Left lung (tissue), 10 donors: Measurements from ENCODE around the gene MUC4. TPM values are rescaled to one million over a fixed set of nuclear protein-coding genes. Genes with fewer than 3 reads are reported as not detected.

Experiments used
- ATAC-seq: fragments of 200-7000 bp; cut with Tn5 transposase; one replicate; pipeline ENCODE4 v1.9.1; 2020; ENCODE audit warnings: moderate library complexity
- DNase-seq, 4 donors: peaks; one replicate each; pipeline ENCODE4 v3.0.0-alpha.2; 2013 to 2020
- H3K27ac ChIP-seq, 2 donors: fragments of 200-600 bp; sonication (generic) in 1 of 2; one replicate each; pipeline versions ENCODE4 v1.5.0 to v1.8.0; 2020 to 2021
- H3K27me3 ChIP-seq, 2 donors: fragments of 200-600 bp; sonication (generic) in 1 of 2; one replicate each; pipeline versions ENCODE4 v1.5.0 to v1.8.0; 2020 to 2021
- H3K36me3 ChIP-seq, 2 donors: fragments of 200-600 bp; sonication (generic) in 1 of 2; one replicate each; pipeline versions ENCODE4 v1.5.0 to v1.8.0; 2020 to 2021
- H3K4me1 ChIP-seq, 2 donors: fragments of 200-600 bp; one replicate each; pipeline ENCODE4 v1.8.0; 2021
- H3K4me3 ChIP-seq, 2 donors: fragments of 200-600 bp; sonication (generic) in 1 of 2; one replicate each; pipeline versions ENCODE4 v1.5.0 to v1.8.0; 2020 to 2021; ENCODE audit warnings: mild to moderate bottlenecking in 1 of 2
- H3K9me3 ChIP-seq, 2 donors: fragments of 200-600 bp; sonication (generic) in 1 of 2; one replicate each; pipeline versions ENCODE4 v1.5.0 to v1.8.0; 2020 to 2021
- intact Hi-C, 2 donors: fragments of 100-400 bp; cut with DNase I; formaldehyde crosslinking; loops; one replicate each; pipeline versions ENCODE4 v1.11.2 to v1.14.2; 2022
- polyA plus RNA-seq, 6 donors: library from polyadenylated mRNA; unstranded; fragments of 120-200 nt; gene quantifications; one replicate each; pipeline ENCODE4 v1.2.1, GENCODE V29; 2013; ENCODE audit not compliant: insufficient read length in 6 of 6
- total RNA-seq, 2 donors: library from RNA; stranded (reverse); fragmentation: NEBNext Ultra II Directional; extraction: Animal tissue kit (Norgen Biotek cat#: 25700); gene quantifications; one replicate each; pipeline ENCODE4 v1.2.1, GENCODE V29; 2021
- TF ChIP-seq, protein P1 (sequence below), 2 donors: fragments of 200-600 bp; sonication (generic) in 1 of 2; IDR thresholded peaks; one replicate each; pipeline versions ENCODE4 v1.5.0 to v1.8.0; 2021; ENCODE audit warnings: antibody characterized with exemption in 2 of 2
- donor health status: DM: no; HTN: yes; CAD: no.
- donor health status: DM: no; HTN: no; CAD: no.

MUC4 gene
- total and polyA plus RNA-seq, 8 donors = 0.35 to 12.8 (median 1.5) TPM

DNA sequence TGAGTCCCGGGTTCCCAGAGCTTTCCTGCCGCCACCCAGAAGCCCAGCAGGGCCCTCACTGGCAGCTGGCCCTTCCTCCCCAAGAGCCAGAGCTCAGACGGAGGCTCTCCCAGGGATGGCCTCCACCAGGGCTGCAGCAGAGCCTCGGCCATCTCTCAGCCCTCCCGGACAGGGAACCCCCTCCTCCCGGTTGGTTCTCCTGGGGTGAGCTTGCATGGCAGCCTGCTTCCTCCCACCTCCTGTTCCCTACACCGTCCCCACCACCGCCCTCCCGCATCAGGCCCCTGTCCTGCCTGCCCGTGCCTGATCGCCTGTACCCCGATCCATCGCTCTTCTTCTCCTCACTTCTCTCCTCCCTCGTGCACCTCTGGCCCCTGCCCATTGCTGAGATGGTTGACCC lies 24.1 kb upstream of the MUC4 start:
- intact Hi-C loops = no loop called here
- Histone ChIP-seq H3K27me3 (peaks cover 0 to 9% of the 10 kb centered on the region in 2 donors), H3K27ac (no peak overlapping the region), H3K9me3 (no peaks in the 10 kb centered on the region), H3K36me3 (no peaks in the 10 kb centered on the region), H3K4me3 (no peak overlapping the region), H3K4me1 (no peaks in the 10 kb centered on the region)
- TF ChIP-seq, protein P1, sequence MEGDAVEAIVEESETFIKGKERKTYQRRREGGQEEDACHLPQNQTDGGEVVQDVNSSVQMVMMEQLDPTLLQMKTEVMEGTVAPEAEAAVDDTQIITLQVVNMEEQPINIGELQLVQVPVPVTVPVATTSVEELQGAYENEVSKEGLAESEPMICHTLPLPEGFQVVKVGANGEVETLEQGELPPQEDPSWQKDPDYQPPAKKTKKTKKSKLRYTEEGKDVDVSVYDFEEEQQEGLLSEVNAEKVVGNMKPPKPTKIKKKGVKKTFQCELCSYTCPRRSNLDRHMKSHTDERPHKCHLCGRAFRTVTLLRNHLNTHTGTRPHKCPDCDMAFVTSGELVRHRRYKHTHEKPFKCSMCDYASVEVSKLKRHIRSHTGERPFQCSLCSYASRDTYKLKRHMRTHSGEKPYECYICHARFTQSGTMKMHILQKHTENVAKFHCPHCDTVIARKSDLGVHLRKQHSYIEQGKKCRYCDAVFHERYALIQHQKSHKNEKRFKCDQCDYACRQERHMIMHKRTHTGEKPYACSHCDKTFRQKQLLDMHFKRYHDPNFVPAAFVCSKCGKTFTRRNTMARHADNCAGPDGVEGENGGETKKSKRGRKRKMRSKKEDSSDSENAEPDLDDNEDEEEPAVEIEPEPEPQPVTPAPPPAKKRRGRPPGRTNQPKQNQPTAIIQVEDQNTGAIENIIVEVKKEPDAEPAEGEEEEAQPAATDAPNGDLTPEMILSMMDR (IDR thresholded peaks at IDR 0.05) = no peak
- peak in 1 of 4 donors; percentile 71 for DNase-seq
- ATAC-seq = no peak

DNA sequence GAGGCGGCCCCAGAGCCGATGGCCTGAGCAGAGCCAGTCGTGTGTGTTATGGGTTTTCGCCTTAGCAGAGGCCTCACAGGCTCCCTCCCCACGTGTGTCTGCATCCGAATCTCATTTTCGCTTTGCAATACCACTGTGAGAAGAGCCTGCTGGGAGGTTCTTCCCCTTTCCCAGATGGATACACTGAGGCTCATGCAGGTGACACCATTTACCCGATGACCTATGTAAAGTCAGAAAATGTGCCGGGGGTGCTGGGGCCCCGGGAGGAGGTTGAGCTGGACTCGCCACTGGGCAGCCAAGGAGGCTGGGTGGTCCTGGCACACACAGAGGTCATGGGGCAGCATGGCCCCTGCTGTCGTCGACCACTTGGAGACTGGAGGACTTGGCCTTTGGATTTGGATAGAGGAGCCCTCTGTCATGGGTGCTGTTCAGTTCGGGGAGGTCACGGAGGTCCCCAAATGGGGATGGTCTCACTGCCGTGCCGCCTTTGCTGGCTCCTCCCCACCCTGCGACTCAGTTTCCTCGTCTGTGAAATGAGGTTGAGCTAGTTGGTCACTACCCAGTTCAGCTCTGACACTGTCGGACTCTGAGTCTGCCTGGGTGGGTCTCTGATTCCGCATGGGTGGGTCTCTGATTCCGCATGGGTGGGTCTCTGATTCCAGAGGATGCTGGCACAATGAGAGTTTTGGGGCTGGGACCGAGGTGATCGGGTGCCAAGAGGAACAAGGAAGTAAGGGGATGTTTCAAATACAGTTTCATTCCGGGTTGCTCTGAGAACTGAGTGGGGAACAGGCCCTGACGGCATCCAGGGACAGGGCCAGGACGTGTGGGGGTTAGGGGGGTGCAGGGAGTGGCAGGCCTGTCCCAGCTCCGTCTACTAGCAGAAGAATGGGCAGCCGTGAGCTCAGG lies 23.2 kb upstream of the MUC4 start:
- no peak for ATAC-seq
- H3K9me3 ChIP-seq = no peaks in the 10 kb centered on the region
- no peak overlapping the region for H3K4me3 ChIP-seq
- DNase-seq = peak in 1 of 4 donors; percentile 60
- H3K27me3 ChIP-seq = peaks cover 0 to 9% of the 10 kb centered on the region in 2 donors
- no peaks in the 10 kb centered on the region for H3K4me1 ChIP-seq
- H3K27ac ChIP-seq = no peak overlapping the region
- TF ChIP-seq, protein P1 (IDR thresholded peaks at IDR 0.05) = no peak
- no peaks in the 10 kb centered on the region for H3K36me3 ChIP-seq
- intact Hi-C loops = no loop called here

DNA sequence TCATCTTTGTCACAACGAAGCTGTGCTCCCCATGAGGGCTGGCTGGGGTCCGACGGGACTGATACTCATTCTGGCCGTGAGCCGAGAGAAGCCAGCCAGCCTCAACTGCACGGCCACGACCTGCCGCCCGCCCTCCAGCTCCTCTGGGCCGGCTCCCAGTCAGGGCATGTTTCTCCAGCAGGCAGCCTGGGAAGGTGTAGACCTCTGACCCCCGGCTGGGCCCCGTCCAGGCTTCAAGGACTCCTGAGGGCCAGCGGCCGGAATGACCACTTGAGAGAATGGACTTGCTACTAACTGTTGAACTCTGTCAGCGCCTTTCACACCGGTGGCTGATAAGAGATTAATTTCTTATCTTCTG lies 18.1 kb upstream of the MUC4 start:
- Histone ChIP-seq H3K27ac (no peak overlapping the region), H3K9me3 (no peaks in the 10 kb centered on the region), H3K36me3 (no peaks in the 10 kb centered on the region), H3K4me3 (no peak overlapping the region), H3K27me3 (peaks cover 0 to 9% of the 10 kb centered on the region in 2 donors), H3K4me1 (no peaks in the 10 kb centered on the region)
- TF ChIP-seq, protein P1 (IDR thresholded peaks at IDR 0.05) = no peak
- intact Hi-C loops = no loop called here
- ATAC-seq (peak; percentile 80), DNase-seq (peak in 1 of 4 donors; percentile 72)

DNA sequence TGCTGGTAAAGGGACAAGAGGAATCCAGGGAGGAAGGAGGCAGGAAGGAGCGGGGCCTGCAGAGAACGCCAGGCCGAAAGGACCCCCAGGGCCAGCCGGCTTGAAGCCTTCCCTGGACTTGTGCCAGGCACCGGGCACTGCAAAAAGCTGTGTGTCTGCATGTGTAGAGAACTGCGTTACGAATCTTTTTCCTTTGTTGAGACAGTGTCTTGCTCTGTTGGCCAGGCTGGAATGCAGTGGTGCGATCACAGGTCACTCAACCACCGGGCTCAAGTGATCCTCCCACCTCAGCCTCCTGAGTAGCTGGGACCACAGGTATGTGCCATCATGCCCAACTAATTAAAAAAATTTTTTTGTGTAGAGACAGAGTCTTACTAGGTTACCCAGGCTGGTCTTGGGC lies 17.0 kb upstream of the MUC4 start:
- ATAC-seq = no peak
- TF ChIP-seq, protein P1 (IDR thresholded peaks at IDR 0.05) = no peak
- intact Hi-C loops = no loop called here
- H3K27me3 ChIP-seq = peaks cover 0 to 16% of the 10 kb centered on the region in 2 donors
- DNase-seq = no peak
- no peaks in the 10 kb centered on the region for H3K36me3 ChIP-seq
- no peak overlapping the region for H3K4me3 ChIP-seq
- H3K27ac ChIP-seq = no peak overlapping the region
- H3K9me3 ChIP-seq = no peaks in the 10 kb centered on the region
- H3K4me1 ChIP-seq = peaks cover 0 to 3% of the 10 kb centered on the region in 2 donors
